A549 (cell line): ENCODE results near the gene NDUFB10. TPM values are rescaled to one million over a fixed set of nuclear protein-coding genes. Genes with fewer than 3 reads are reported as not detected.
A peak's percentile ranks its signal among the peaks of the same experiment; 100 is the strongest.

Source experiments
- ATAC-seq, 2 experiments: fragments of 200-7000 bp in 1 of 2; fragments of >200 bp in 1 of 2; cut with Nextera tagmentation in 1 of 2; cut with Tn5 transposase in 1 of 2; 3 replicates each; pipeline versions ENCODE4 v1.8.0 to v1.9.1; 2018 to 2020; ENCODE audit warnings: mild to moderate bottlenecking in 1 of 2, moderate library complexity in 1 of 2
- CTCF ChIA-PET: fragments of 300-600 bp; sonication (Branson Sonifier 250); formaldehyde crosslinking; extraction: SDS; loops from one replicate; lab custom pipeline; 2021; ENCODE audit warnings: antibody characterized with exemption, inconsistent platforms; lab: Yijun Ruan, JAX
- POLR2A ChIA-PET: fragments of 350-600 bp; formaldehyde crosslinking; extraction: SDS; loops from one replicate; lab custom pipeline; 2021; ENCODE audit warnings: antibody characterized with exemption, inconsistent platforms; lab: Yijun Ruan, JAX
- DNase-seq, 2 experiments: peaks; one replicate each; pipeline versions ENCODE4 v3.0.0 to v3.0.0-alpha.2; 2011 to 2016; ENCODE audit warnings: low read depth in 1 of 2, low spot score in 1 of 2
- FAIRE-seq: peaks from 2 replicates; lab custom pipeline; 2011; peaks lifted over from hg19 to GRCh38; lab: Jason Lieb, UNC
- H3K27ac ChIP-seq, 2 experiments: fragments of >200 bp; sonication (Bioruptor Twin); formaldehyde crosslinking; 3 replicates each; pipeline ENCODE4 v1.5.1; 2016 to 2017
- H3K4me1 ChIP-seq: fragments of >200 bp; sonication (Bioruptor Twin); formaldehyde crosslinking; 3 replicates; pipeline ENCODE4 v1.6.1; 2016
- H3K4me2 ChIP-seq: fragments of >200 bp; sonication (Bioruptor Twin); formaldehyde crosslinking; 3 replicates; pipeline ENCODE4 v1.6.1; 2016
- H3K4me3 ChIP-seq: fragments of >200 bp; sonication (Bioruptor Twin); formaldehyde crosslinking; 3 replicates; pipeline ENCODE4 v1.5.1; 2016
- H3K9me3 ChIP-seq: fragments of >200 bp; sonication (Bioruptor Twin); formaldehyde crosslinking; 3 replicates; pipeline ENCODE4 v1.6.1; 2016
- ATOH8 ChIP-seq: fragments of 250-450 bp; sonication (Bioruptor Pico); IDR thresholded peaks from 2 replicates; pipeline ENCODE4 v1.5.0; 2020; ENCODE audit warnings: low read depth, mild to moderate bottlenecking, moderate library complexity
- CBX2 ChIP-seq: fragments of 200-600 bp; sonication (generic); IDR thresholded peaks from 2 replicates; pipeline ENCODE4 v1.6.1; 2016; ENCODE audit warnings: low read depth, mild to moderate bottlenecking, borderline replicate concordance
- CHD4 ChIP-seq: fragments of 200-600 bp; sonication (generic); IDR thresholded peaks from 2 replicates; pipeline ENCODE4 v1.6.1; 2016; ENCODE audit warnings: antibody characterized with exemption, mild to moderate bottlenecking, borderline replicate concordance
- CTCF ChIP-seq: fragments of >200 bp; sonication (Bioruptor Twin); formaldehyde crosslinking; IDR thresholded peaks from 3 replicates; pipeline ENCODE4 v1.5.1; 2016
- E2F6 ChIP-seq: IDR thresholded peaks from 2 replicates; pipeline ENCODE4 v1.6.1; 2012; ENCODE audit warnings: low read depth, borderline replicate concordance
- ELK1 ChIP-seq: fragments of 150-350 bp; IDR thresholded peaks from 2 replicates; pipeline ENCODE4 v1.6.1; 2014; ENCODE audit warnings: low read depth, mild to moderate bottlenecking, low read length
- FOSB ChIP-seq: fragments of 250-450 bp; sonication (Bioruptor Pico); IDR thresholded peaks from 2 replicates; pipeline ENCODE4 v1.5.0; 2020; ENCODE audit warnings: mild to moderate bottlenecking, moderate library complexity
- FOXS1 ChIP-seq: fragments of 250-450 bp; sonication (Bioruptor Pico); IDR thresholded peaks from 2 replicates; pipeline ENCODE4 v1.5.0; 2020; ENCODE audit warnings: mild to moderate bottlenecking, moderate library complexity
- HEYL ChIP-seq: fragments of 250-450 bp; sonication (Bioruptor Pico); IDR thresholded peaks from 2 replicates; pipeline ENCODE4 v1.8.0; 2021; ENCODE audit warnings: mild to moderate bottlenecking, moderate library complexity
- HOXB13 ChIP-seq: fragments of 250-450 bp; sonication (Bioruptor Pico); IDR thresholded peaks from 2 replicates; pipeline ENCODE4 v1.5.0; 2020; ENCODE audit warnings: low read depth, mild to moderate bottlenecking, moderate library complexity
- HOXB5 ChIP-seq: fragments of 250-450 bp; sonication (Bioruptor Pico); IDR thresholded peaks from 2 replicates; pipeline ENCODE4 v1.5.0; 2020; ENCODE audit warnings: mild to moderate bottlenecking, moderate library complexity
- KDM1A ChIP-seq: fragments of 200-600 bp; sonication (generic); IDR thresholded peaks from 2 replicates; pipeline ENCODE4 v1.6.1; 2016; ENCODE audit warnings: low read depth, mild to moderate bottlenecking
- MAFK ChIP-seq: fragments of 450-650 bp; IDR thresholded peaks from 2 replicates; pipeline ENCODE4 v1.6.1; 2014; ENCODE audit not compliant: partially characterized antibody
- MAX ChIP-seq: IDR thresholded peaks from 2 replicates; pipeline ENCODE4 v1.6.1; 2012
- NFE2L2 ChIP-seq: fragments of 150-350 bp; conservative IDR thresholded peaks from 2 replicates; pipeline ENCODE4 v1.6.1; 2014; ENCODE audit warnings: low read length
- NPAS2 ChIP-seq: fragments of 250-450 bp; sonication (Bioruptor Pico); IDR thresholded peaks from 2 replicates; pipeline ENCODE4 v1.8.0; 2022; ENCODE audit warnings: mild to moderate bottlenecking, moderate library complexity, borderline replicate concordance
- NR3C1 ChIP-seq: fragments of >200 bp; sonication (Bioruptor Twin); formaldehyde crosslinking; IDR thresholded peaks from 3 replicates; pipeline ENCODE4 v1.6.1; 2017
- PBX3 ChIP-seq: IDR thresholded peaks from 2 replicates; pipeline ENCODE4 v1.6.1; 2012
- POLR2A ChIP-seq: IDR thresholded peaks from 2 replicates; pipeline ENCODE4 v1.6.1; 2012; ENCODE audit warnings: mild to moderate bottlenecking, low read length
- RAD21 ChIP-seq, 2 experiments: fragments of >200 bp in 1 of 2; sonication (Bioruptor Twin) in 1 of 2; formaldehyde crosslinking in 1 of 2; IDR thresholded peaks in 1 of 2; conservative IDR thresholded peaks in 1 of 2; 2 replicates in 1 of 2; 3 replicates in 1 of 2; pipeline ENCODE4 v1.6.1; 2012 to 2018; ENCODE audit warnings: inconsistent platforms in 1 of 2
- RFX5 ChIP-seq: fragments of 450-650 bp; IDR thresholded peaks from 2 replicates; pipeline ENCODE4 v1.7.1; 2014; ENCODE audit warnings: antibody characterized with exemption, mild to moderate bottlenecking, moderate library complexity
- SREBF2 ChIP-seq: fragments of 450-650 bp; IDR thresholded peaks from 2 replicates; pipeline ENCODE4 v1.6.1; 2014; ENCODE audit warnings: mild to moderate bottlenecking, moderate library complexity
- USF2 ChIP-seq: fragments of 450-650 bp; IDR thresholded peaks from 2 replicates; pipeline ENCODE4 v1.6.1; 2014; ENCODE audit warnings: antibody characterized with exemption
- WGBS: methylation state at CpG from one replicate; pipeline ENCODE4 v1.1.6; 2017; ENCODE audit errors: missing lambda C conversion rate; 5-methylcytosine and 5-hydroxymethylcytosine counted together
- polyA plus RNA-seq, 4 experiments: library from polyadenylated mRNA; depleted of rRNA in 3 of 4; stranded (reverse); fragments of >200 nt; fragmentation: RNase III in 1 of 4; extraction: RNeasy Plus Mini Kit Qiagen cat#74134 plus additional on column Dnase treatment in 1 of 4; gene quantifications; 2 replicates in 3 of 4; 3 replicates in 1 of 4; pipeline ENCODE4 v1.2.3, GENCODE V29; 2011 to 2017

NDUFB10 gene
- polyA plus RNA-seq, 2 of the 4 experiments (the other 2 are of a cell fraction) = 198 to 389 TPM

- Histone ChIP-seq H3K27ac (peak overlapping the region in 1 of 2 experiments; percentile 19; a peak in 1 of 6 replicates), H3K4me1 (peaks cover 52% of the 10 kb centered on the region), H3K4me3 (no peak overlapping the region), H3K9me3 (no peaks in the 10 kb centered on the region), H3K4me2 (no peak overlapping the region)
- peak in 1 of 2 experiments; percentile 64 for DNase-seq
- TF ChIP-seq CTCF (peak; percentile 14; the same call in 1 of the 3 replicates), RAD21 (conservative IDR thresholded peaks at IDR 0.05 in 1 of 2, IDR thresholded peaks at IDR 0.05 in 1 of 2) (peak; percentile 43 to 62), NFE2L2 (no peak)
- ATAC-seq = peak in 1 of 2 experiments; percentile 9; a peak in 2 of 6 replicates
- no peak for FAIRE-seq
- POLR2A ChIA-PET = no interaction called here
- WGBS = 84% methylated on average over 11 of the region's 21 CpGs
- CTCF ChIA-PET = interaction anchor here (0.9 to 11.3 kb wide), 13 partner anchors 8 to 146 kb away, joined by 3 to 196 read pairs (median 15); partner anchors contain the start of genes GFER, NOXO1, RAB26 and RNF151
Measured at GRCh38 chr16:2005646-2006045, 46.3 kb downstream of the NDUFB10 start.

- H3K27ac ChIP-seq = peak overlapping the region in 1 of 2 experiments; percentile 95; a peak in 2 of 6 replicates
- no peak overlapping the region for H3K4me3 ChIP-seq
- ATAC-seq (no peak), DNase-seq (no peak), FAIRE-seq (no peak)
- no peak overlapping the region for H3K4me2 ChIP-seq
- no peak for TF ChIP-seq HOXB5 (CRISPR knock-in tag)
- TF ChIP-seq USF2 = no peak
- TF ChIP-seq E2F6 = no peak
- no peak for TF ChIP-seq ELK1
- no peak for TF ChIP-seq NR3C1
- TF ChIP-seq SREBF2 = no peak
- no peak for TF ChIP-seq MAX
- TF ChIP-seq FOSB (CRISPR knock-in tag) = no peak
- TF ChIP-seq KDM1A = no peak
- no peak for TF ChIP-seq PBX3
- no peak for TF ChIP-seq NPAS2 (CRISPR knock-in tag)
- no peak for TF ChIP-seq MAFK
- TF ChIP-seq POLR2A = no peak
- TF ChIP-seq CBX2 = no peak
- TF ChIP-seq RFX5 = no peak
- TF ChIP-seq HOXB13 (CRISPR knock-in tag) = no peak
- TF ChIP-seq CHD4 = no peak
- TF ChIP-seq HEYL (CRISPR knock-in tag) = no peak
- TF ChIP-seq ATOH8 (CRISPR knock-in tag) = no peak
- TF ChIP-seq FOXS1 (CRISPR knock-in tag) = no peak
- no peaks in the 10 kb centered on the region for H3K9me3 ChIP-seq
- peaks cover 55% of the 10 kb centered on the region for H3K4me1 ChIP-seq
- ChIA-PET CTCF (interaction anchor here (1.5 to 11.3 kb wide), 5 partner anchors 16 to 139 kb away, joined by 3 to 196 read pairs (median 52); partner anchors contain the start of genes GFER, NOXO1, RAB26 and RNF151), POLR2A (no interaction called here)
- 87% methylated on average over 8 of the region's 8 CpGs for WGBS
Measured at GRCh38 chr16:2006317-2006716, 47.0 kb downstream of the NDUFB10 start.
